GM12864 (cell line): ENCODE data around the gene METTL17.

Experiments used
- DNase-seq: peaks from one replicate; pipeline ENCODE4 v3.0.0-alpha.2; 2011; ENCODE audit warnings: low read depth
- H3K4me3 ChIP-seq: 2 replicates; pipeline ENCODE4 v1.5.1; 2011; ENCODE audit warnings: mild to moderate bottlenecking, low read depth, low read length, control low read depth
- TF ChIP-seq, protein P1 (sequence below): IDR thresholded peaks from 2 replicates; pipeline ENCODE4 v1.5.1; 2011; ENCODE audit warnings: low read depth, mild to moderate bottlenecking, moderate library complexity, low read length, control low read depth, inconsistent platforms; ENCODE audit errors: missing control alignments

The METTL17 gene

DNA sequence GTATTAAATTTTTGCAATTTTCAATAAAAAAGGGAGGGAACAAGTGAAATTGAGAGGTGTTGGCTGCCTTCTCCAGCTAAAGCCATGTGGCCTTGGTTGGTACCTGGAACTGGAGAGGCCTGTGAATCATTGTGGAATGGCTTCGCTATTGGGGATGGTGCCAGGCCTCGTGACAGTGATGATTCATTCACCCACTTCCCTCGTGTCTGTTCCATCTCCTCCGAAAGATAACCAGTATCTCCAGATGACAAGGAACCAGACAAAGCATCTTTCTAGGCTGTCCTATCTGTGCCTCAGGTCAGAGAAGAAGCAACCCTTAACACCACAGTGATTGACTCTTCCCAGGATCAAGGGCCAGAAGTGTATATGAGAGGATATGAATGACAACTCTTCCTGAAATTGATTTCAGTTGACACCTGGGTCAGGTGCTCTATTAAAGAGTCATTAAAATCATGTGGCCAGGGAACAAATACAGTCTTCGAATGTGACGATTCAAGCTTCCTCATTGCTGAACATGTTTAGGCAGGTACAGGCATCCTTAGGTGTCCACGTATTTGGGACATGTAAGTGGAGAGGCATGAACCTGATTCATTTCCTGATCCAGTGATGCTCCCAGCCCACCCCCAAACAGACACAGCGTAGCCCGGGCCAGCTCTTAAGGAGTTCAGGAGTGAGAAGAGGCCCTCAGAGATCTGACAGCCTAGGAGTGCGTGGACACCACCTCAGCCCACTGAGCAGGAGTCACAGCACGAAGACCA lies 52.1 kb downstream of the METTL17 start, which contains the start of gene RNASE7:
TSS of gene RNASE7 (plus strand) at position 687 of the 758 bp plus-strand sequence. CDS start 631 bp downstream, outside the sequence.
- H3K4me3 ChIP-seq, result no peak within 1 kb of the TSS
- TF ChIP-seq, protein P1, sequence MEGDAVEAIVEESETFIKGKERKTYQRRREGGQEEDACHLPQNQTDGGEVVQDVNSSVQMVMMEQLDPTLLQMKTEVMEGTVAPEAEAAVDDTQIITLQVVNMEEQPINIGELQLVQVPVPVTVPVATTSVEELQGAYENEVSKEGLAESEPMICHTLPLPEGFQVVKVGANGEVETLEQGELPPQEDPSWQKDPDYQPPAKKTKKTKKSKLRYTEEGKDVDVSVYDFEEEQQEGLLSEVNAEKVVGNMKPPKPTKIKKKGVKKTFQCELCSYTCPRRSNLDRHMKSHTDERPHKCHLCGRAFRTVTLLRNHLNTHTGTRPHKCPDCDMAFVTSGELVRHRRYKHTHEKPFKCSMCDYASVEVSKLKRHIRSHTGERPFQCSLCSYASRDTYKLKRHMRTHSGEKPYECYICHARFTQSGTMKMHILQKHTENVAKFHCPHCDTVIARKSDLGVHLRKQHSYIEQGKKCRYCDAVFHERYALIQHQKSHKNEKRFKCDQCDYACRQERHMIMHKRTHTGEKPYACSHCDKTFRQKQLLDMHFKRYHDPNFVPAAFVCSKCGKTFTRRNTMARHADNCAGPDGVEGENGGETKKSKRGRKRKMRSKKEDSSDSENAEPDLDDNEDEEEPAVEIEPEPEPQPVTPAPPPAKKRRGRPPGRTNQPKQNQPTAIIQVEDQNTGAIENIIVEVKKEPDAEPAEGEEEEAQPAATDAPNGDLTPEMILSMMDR, result no peak
- no peak for DNase-seq

DNA sequence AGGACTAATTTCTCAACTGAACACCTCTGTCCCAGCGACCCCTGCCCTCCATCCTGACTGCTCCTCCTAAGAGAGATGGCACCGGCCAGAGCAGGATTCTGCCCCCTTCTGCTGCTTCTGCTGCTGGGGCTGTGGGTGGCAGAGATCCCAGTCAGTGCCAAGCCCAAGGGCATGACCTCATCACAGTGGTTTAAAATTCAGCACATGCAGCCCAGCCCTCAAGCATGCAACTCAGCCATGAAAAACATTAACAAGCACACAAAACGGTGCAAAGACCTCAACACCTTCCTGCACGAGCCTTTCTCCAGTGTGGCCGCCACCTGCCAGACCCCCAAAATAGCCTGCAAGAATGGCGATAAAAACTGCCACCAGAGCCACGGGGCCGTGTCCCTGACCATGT lies 53.1 kb downstream of the METTL17 start:
- H3K4me3 ChIP-seq, result no peak overlapping the region
- no peak for DNase-seq
- TF ChIP-seq, protein P1, result no peak

DNA sequence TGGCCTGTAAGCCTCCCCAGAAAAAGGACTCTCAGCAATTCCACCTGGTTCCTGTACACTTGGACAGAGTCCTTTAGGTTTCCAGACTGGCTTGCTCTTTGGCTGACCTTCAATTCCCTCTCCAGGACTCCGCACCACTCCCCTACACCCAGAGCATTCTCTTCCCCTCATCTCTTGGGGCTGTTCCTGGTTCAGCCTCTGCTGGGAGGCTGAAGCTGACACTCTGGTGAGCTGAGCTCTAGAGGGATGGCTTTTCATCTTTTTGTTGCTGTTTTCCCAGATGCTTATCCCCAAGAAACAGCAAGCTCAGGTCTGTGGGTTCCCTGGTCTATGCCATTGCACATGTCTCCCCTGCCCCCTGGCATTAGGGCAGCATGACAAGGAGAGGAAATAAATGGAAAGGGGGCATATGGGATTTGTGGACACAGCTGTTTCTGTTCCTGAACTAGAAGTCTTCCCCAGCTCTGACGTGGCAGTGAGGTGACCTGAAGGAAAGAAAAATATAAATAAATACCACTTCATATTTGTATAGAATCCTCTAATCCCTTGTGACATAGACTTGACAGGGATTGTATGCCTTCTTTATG lies 53.7 kb downstream of the METTL17 start:
- TF ChIP-seq, protein P1, result no peak
- H3K4me3 ChIP-seq, result no peak overlapping the region
- no peak for DNase-seq

DNA sequence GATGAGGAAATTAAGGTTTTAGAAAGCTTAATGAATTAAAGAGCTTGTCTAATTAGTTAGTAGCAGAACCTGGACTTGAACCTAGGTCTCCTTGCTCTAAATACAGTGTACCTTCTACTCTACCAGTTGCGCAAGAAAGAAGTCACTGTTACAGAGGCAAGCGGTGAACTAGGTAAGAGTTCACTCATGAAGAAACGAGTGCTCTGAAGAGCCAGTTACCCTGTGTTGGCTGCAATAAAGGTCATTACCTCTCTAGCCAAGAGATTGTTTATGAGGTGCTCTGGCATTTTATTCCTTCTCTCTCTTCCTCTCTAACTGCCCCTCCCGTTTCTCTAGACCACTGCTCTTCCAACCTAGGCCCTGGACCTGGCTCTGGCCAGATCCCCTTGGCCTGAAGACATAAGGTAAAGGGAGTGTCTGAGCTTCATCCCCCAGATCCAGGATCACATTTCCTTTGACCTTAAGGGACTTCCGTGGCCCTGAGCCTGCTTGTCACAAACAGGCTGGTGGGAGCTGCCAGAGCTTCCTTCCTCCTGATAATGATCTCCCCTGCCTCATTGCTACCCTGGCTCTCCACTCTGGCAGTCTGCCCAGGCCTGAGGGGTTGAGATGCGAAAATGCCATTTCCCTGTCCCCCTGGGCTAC lies 54.3 kb downstream of the METTL17 start:
- no peak for DNase-seq
- no peak overlapping the region for H3K4me3 ChIP-seq
- TF ChIP-seq, protein P1, result no peak
